ENCODE measurements around the gene TEKT5. TPM values are rescaled to one million over a fixed set of nuclear protein-coding genes. Genes with fewer than 3 reads are reported as not detected.

Gene TEKT5
- total and polyA plus RNA-seq, 4 experiments from 2014 or later = not detected

- ChIA-PET POLR2A (ENCODE audit: partially characterized antibody) (interaction anchor here (0.6 kb wide), 1 partner anchor 1649 kb away, joined by 3 read pairs; the partner anchor contains the start of gene HAPSTR1), CTCF (ENCODE audit: partially characterized antibody) (interaction anchor here (0.5 to 9.2 kb wide), 6 partner anchors 178 to 487 kb away, joined by 3 to 171 read pairs (median 5); no protein-coding TSS in a partner anchor)
- H3K4me3 ChIP-seq (ENCODE audit: low read length in 2 of 2) = no peak overlapping the region
- H3K36me3 ChIP-seq (ENCODE audit: insufficient read depth, low read length) = no peaks in the 10 kb centered on the region
- peaks cover 29% of the 10 kb centered on the region for H3K4me1 ChIP-seq (ENCODE audit: insufficient read depth, low read length)
- H3K27ac ChIP-seq (ENCODE audit: low read depth, low read length) = no peak overlapping the region
- Mint-ChIP-seq H3K27ac (peak overlapping the region in 4 of 7 donors; percentile 38 to 82 (median 60)), H3K36me3 (peaks cover 2 to 3% of the 10 kb centered on the region in 2 donors), H3K27me3 (no peaks in the 10 kb centered on the region), H3K9me3 (peaks cover 0 to 2% (median 0%) of the 10 kb centered on the region in 8 donors), H3K4me3 (no peak overlapping the region), H3K4me1 (peaks cover 15 to 31% (median 24%) of the 10 kb centered on the region in 4 donors)
- intact Hi-C loops (cut with micrococcal nuclease) = loop anchor here (5.0 kb wide), 1 partner anchor 1778 kb away; the partner anchor contains the start of gene USP7
- H3K9me3 ChIP-seq (ENCODE audit: control insufficient read depth in 1 of 2, low read length in 2 of 2) = no peaks in the 10 kb centered on the region
- H3K27me3 ChIP-seq (ENCODE audit: insufficient read depth, low read length) = no peaks in the 10 kb centered on the region
- DNase-seq = no peak
Measured at GRCh38 chr16:10740000-10740844, 45.5 kb upstream of the TEKT5 start.

GRCh38 chr16:10738231-10739077 is 43.7 kb upstream of the TEKT5 start:
- Mint-ChIP-seq H3K27me3 (no peaks in the 10 kb centered on the region), H3K4me3 (peak overlapping the region in 2 of 8 donors; percentile 7 to 45)

GRCh38 chr16:10737068-10737625 is 42.4 kb upstream of the TEKT5 start:
- ChIA-PET CTCF (ENCODE audit: partially characterized antibody) (interaction anchor here (0.6 to 9.2 kb wide), 20 partner anchors 9 to 1586 kb away, joined by 3 to 171 read pairs (median 3); no protein-coding TSS in a partner anchor), POLR2A (ENCODE audit: partially characterized antibody) (interaction anchor here (0.6 kb wide), 2 partner anchors 272 to 1858 kb away, joined by 3 to 5 read pairs; no protein-coding TSS in a partner anchor)
- H3K4me3 ChIP-seq (ENCODE audit: low read length in 2 of 2) = peak overlapping the region in 1 of 2 donors; percentile 20
- peaks cover 3 to 12% (median 9%) of the 10 kb centered on the region in 4 donors for H3K4me1 Mint-ChIP-seq
- peak overlapping the region; percentile 36 to 91 (median 86) for H3K27ac Mint-ChIP-seq
- H3K9me3 ChIP-seq (ENCODE audit: control insufficient read depth in 1 of 2, low read length in 2 of 2) = no peaks in the 10 kb centered on the region
- H3K27ac ChIP-seq (ENCODE audit: low read depth, low read length) = peak overlapping the region; percentile 19
- peak overlapping the region; percentile 64 to 82 (median 74) for H3K4me3 Mint-ChIP-seq
- H3K27me3 ChIP-seq (ENCODE audit: insufficient read depth, low read length) = no peaks in the 10 kb centered on the region
- H3K36me3 ChIP-seq (ENCODE audit: insufficient read depth, low read length) = no peaks in the 10 kb centered on the region
- H3K9me3 Mint-ChIP-seq = peaks cover 0 to 2% (median 0%) of the 10 kb centered on the region in 8 donors
- H3K36me3 Mint-ChIP-seq = peaks cover 0 to 4% of the 10 kb centered on the region in 2 donors
- intact Hi-C loops (cut with micrococcal nuclease) = loop anchor here (1.0 kb wide), 3 partner anchors 216 to 423 kb away; no protein-coding TSS in a partner anchor
- H3K4me1 ChIP-seq (ENCODE audit: insufficient read depth, low read length) = peaks cover 14% of the 10 kb centered on the region
- DNase-seq = peak; percentile 76 to 78 (median 78)
- no peaks in the 10 kb centered on the region for H3K27me3 Mint-ChIP-seq

More at GRCh38 chr16:10738231-10739077, 43.7 kb upstream of the TEKT5 start:
- Histone ChIP-seq H3K4me1 (ENCODE audit: insufficient read depth, low read length) (peaks cover 19% of the 10 kb centered on the region), H3K4me3 (ENCODE audit: low read length in 2 of 2) (no peak overlapping the region), H3K27ac (ENCODE audit: low read depth, low read length) (no peak overlapping the region), H3K27me3 (ENCODE audit: insufficient read depth, low read length) (no peaks in the 10 kb centered on the region), H3K9me3 (ENCODE audit: control insufficient read depth in 1 of 2, low read length in 2 of 2) (no peaks in the 10 kb centered on the region), H3K36me3 (ENCODE audit: insufficient read depth, low read length) (no peaks in the 10 kb centered on the region)
- H3K27ac Mint-ChIP-seq = peak overlapping the region in 3 of 7 donors; percentile 24 to 75 (median 32)
- intact Hi-C loops (cut with micrococcal nuclease) = no loop called here
- peaks cover 0 to 2% (median 0%) of the 10 kb centered on the region in 8 donors for H3K9me3 Mint-ChIP-seq
- peaks cover 8 to 18% (median 14%) of the 10 kb centered on the region in 4 donors for H3K4me1 Mint-ChIP-seq
- POLR2A ChIA-PET (ENCODE audit: partially characterized antibody) = no interaction called here
- CTCF ChIA-PET (ENCODE audit: partially characterized antibody) = interaction anchor here (0.6 to 9.2 kb wide), 8 partner anchors 8 to 481 kb away, joined by 3 to 171 read pairs (median 10); no protein-coding TSS in a partner anchor
- peak in 1 of 5 donors; percentile 61 for DNase-seq
- H3K36me3 Mint-ChIP-seq = no peaks in the 10 kb centered on the region

GRCh38 chr16:10731790-10732189 is 37.1 kb upstream of the TEKT5 start:
- H3K4me3 ChIP-seq (ENCODE audit: low read length in 2 of 2) = no peak overlapping the region
- CTCF ChIA-PET (ENCODE audit: partially characterized antibody) = interaction anchor here (3.1 to 9.2 kb wide), 2 partner anchors 210 to 218 kb away, joined by 16 to 171 read pairs; no protein-coding TSS in a partner anchor
- no peaks in the 10 kb centered on the region for H3K4me1 ChIP-seq (ENCODE audit: insufficient read depth, low read length)
- H3K27ac ChIP-seq (ENCODE audit: low read depth, low read length) = no peak overlapping the region
- H3K4me3 Mint-ChIP-seq = no peak overlapping the region
- DNase-seq = no peak
- H3K9me3 ChIP-seq (ENCODE audit: control insufficient read depth in 1 of 2, low read length in 2 of 2) = no peaks in the 10 kb centered on the region
- no peaks in the 10 kb centered on the region for H3K9me3 Mint-ChIP-seq
- H3K4me1 Mint-ChIP-seq = peaks cover 0 to under 1% (median under 1%) of the 10 kb centered on the region in 4 donors
- H3K36me3 ChIP-seq (ENCODE audit: insufficient read depth, low read length) = no peaks in the 10 kb centered on the region
- H3K27me3 Mint-ChIP-seq = no peaks in the 10 kb centered on the region
- H3K27me3 ChIP-seq (ENCODE audit: insufficient read depth, low read length) = no peaks in the 10 kb centered on the region
- peak overlapping the region in 1 of 7 donors; percentile 57 for H3K27ac Mint-ChIP-seq
- POLR2A ChIA-PET (ENCODE audit: partially characterized antibody) = no interaction called here
- peaks cover 0 to 4% of the 10 kb centered on the region in 2 donors for H3K36me3 Mint-ChIP-seq
- intact Hi-C loops (cut with micrococcal nuclease) = no loop called here

- no peak for DNase-seq
- no peaks in the 10 kb centered on the region for H3K4me1 ChIP-seq (ENCODE audit: insufficient read depth, low read length)
- no peaks in the 10 kb centered on the region for H3K27me3 ChIP-seq (ENCODE audit: insufficient read depth, low read length)
- H3K9me3 ChIP-seq (ENCODE audit: control insufficient read depth in 1 of 2, low read length in 2 of 2) = no peaks in the 10 kb centered on the region
- peaks cover 0 to 5% of the 10 kb centered on the region in 2 donors for H3K27me3 Mint-ChIP-seq
- no peaks in the 10 kb centered on the region for H3K9me3 Mint-ChIP-seq
- H3K4me3 ChIP-seq (ENCODE audit: low read length in 2 of 2) = no peak overlapping the region
- H3K36me3 Mint-ChIP-seq = peaks cover 0 to 4% of the 10 kb centered on the region in 2 donors
- ChIA-PET POLR2A (ENCODE audit: partially characterized antibody) (no interaction called here), CTCF (ENCODE audit: partially characterized antibody) (no interaction called here)
- no peak overlapping the region for H3K27ac Mint-ChIP-seq
- intact Hi-C loops (cut with micrococcal nuclease) = no loop called here
- H3K4me1 Mint-ChIP-seq = no peaks in the 10 kb centered on the region
- no peaks in the 10 kb centered on the region for H3K36me3 ChIP-seq (ENCODE audit: insufficient read depth, low read length)
- no peak overlapping the region for H3K27ac ChIP-seq (ENCODE audit: low read depth, low read length)
- H3K4me3 Mint-ChIP-seq = no peak overlapping the region
Measured at GRCh38 chr16:10729104-10730048, 34.6 kb upstream of the TEKT5 start.

Measured in CD4-positive, alpha-beta memory T cell (primary cell).